IMR-90 (cell line): ENCODE data around the gene ERBB4. TPM values are rescaled to one million over a fixed set of nuclear protein-coding genes. Genes with fewer than 3 reads are reported as not detected.

Experiments
- ATAC-seq: fragments of 200-7000 bp; cut with Tn5 transposase; 2 replicates; pipeline ENCODE4 v1.9.1; 2020; ENCODE audit warnings: low read depth, mild to moderate bottlenecking, moderate library complexity
- BruUV-seq: library from RNA; stranded (reverse); fragments of 400-500 nt; replicated peaks from 2 replicates; lab custom pipeline; 2021; lab: Mats Ljungman, UMichigan
- CTCF ChIA-PET: fragments of 300-600 bp; formaldehyde crosslinking; extraction: SDS; loops from one replicate; lab custom pipeline; 2021; ENCODE audit warnings: antibody characterized with exemption; lab: Yijun Ruan, JAX
- POLR2A ChIA-PET: fragments of 300-600 bp; sonication (Branson Sonifier 250); formaldehyde crosslinking; loops from one replicate; lab custom pipeline; 2022; ENCODE audit warnings: antibody characterized with exemption; ENCODE audit not compliant: unreplicated experiment; lab: Charles Lee
- DNase-seq: peaks from one replicate; pipeline ENCODE4 v3.0.0; 2013
- H2AFZ ChIP-seq: replicated peaks from 2 replicates; pipeline ENCODE3; 2013; ENCODE audit warnings: low read length, mild to moderate bottlenecking; ENCODE audit not compliant: poor library complexity
- H2AK5ac ChIP-seq: 2 replicates; pipeline ENCODE4 v1.6.1; 2013; ENCODE audit warnings: low read depth, low read length, inconsistent platforms
- H2AK9ac ChIP-seq: replicated peaks from 2 replicates; pipeline ENCODE3; 2013; ENCODE audit warnings: mild to moderate bottlenecking, low read depth, low read length, moderate library complexity; ENCODE audit not compliant: poor library complexity
- H2BK120ac ChIP-seq: 2 replicates; pipeline ENCODE4 v1.6.1; 2013; ENCODE audit warnings: low read depth, low read length, inconsistent platforms
- H2BK15ac ChIP-seq: 3 replicates; pipeline ENCODE4 v1.6.1; 2013; ENCODE audit warnings: low read depth, low read length, inconsistent platforms
- H2BK20ac ChIP-seq: 2 replicates; pipeline ENCODE4 v1.6.1; 2013; ENCODE audit warnings: low read depth, mild to moderate bottlenecking, inconsistent platforms, low read length, moderate library complexity
- H2BK5ac ChIP-seq: 2 replicates; pipeline ENCODE4 v1.6.1; 2013; ENCODE audit warnings: mild to moderate bottlenecking, low read depth, low read length, inconsistent platforms; ENCODE audit not compliant: poor library complexity, severe bottlenecking
- H3K14ac ChIP-seq: replicated peaks from 2 replicates; pipeline ENCODE4 v1.6.1; 2013; ENCODE audit warnings: low read depth, low read length, inconsistent platforms
- H3K18ac ChIP-seq: 2 replicates; pipeline ENCODE4 v1.6.1; 2013; ENCODE audit warnings: low read depth, low read length, control low read depth
- H3K23ac ChIP-seq: 2 replicates; pipeline ENCODE4 v1.6.1; 2013; ENCODE audit warnings: low read depth, low read length, inconsistent platforms
- H3K27ac ChIP-seq: 2 replicates; pipeline ENCODE4 v1.5.1; 2013; ENCODE audit warnings: mild to moderate bottlenecking, control low read depth, low read length; ENCODE audit not compliant: insufficient read depth
- H3K27me3 ChIP-seq: 2 replicates; pipeline ENCODE4 v1.6.1; 2013; ENCODE audit warnings: low read length; ENCODE audit not compliant: control insufficient read depth, insufficient read depth
- H3K36me3 ChIP-seq: 2 replicates; pipeline ENCODE4 v1.6.1; 2013; ENCODE audit warnings: low read length, mixed read lengths; ENCODE audit not compliant: control insufficient read depth, insufficient read depth
- H3K4ac ChIP-seq: 2 replicates; pipeline ENCODE4 v1.6.1; 2013; ENCODE audit warnings: low read depth, low read length, inconsistent platforms
- H3K4me1 ChIP-seq: 2 replicates; pipeline ENCODE4 v1.6.1; 2013; ENCODE audit warnings: low read length, mixed read lengths; ENCODE audit not compliant: control insufficient read depth, insufficient read depth
- H3K4me2 ChIP-seq: 2 replicates; pipeline ENCODE4 v1.6.1; 2013; ENCODE audit warnings: low read depth, mild to moderate bottlenecking, control low read depth, low read length, moderate library complexity
- H3K4me3 ChIP-seq: 2 replicates; pipeline ENCODE4 v1.5.1; 2013; ENCODE audit warnings: low read depth, mild to moderate bottlenecking, control low read depth, low read length, moderate library complexity; ENCODE audit not compliant: insufficient read depth
- H3K56ac ChIP-seq: 2 replicates; pipeline ENCODE4 v1.6.1; 2013; ENCODE audit warnings: low read length, inconsistent platforms; ENCODE audit not compliant: insufficient read depth; ENCODE audit errors: extremely low read depth
- H3K79me1 ChIP-seq, 2 experiments: 2 replicates each; pipeline ENCODE4 v1.6.1; 2013; ENCODE audit warnings: low read length in 2 of 2, inconsistent platforms in 1 of 2, low read depth in 1 of 2
- H3K9ac ChIP-seq: 2 replicates; pipeline ENCODE4 v1.6.1; 2013; ENCODE audit warnings: low read depth, low read length, control low read depth
- H3K9me1 ChIP-seq: 2 replicates; pipeline ENCODE4 v1.6.1; 2013; ENCODE audit warnings: low read length, inconsistent platforms; ENCODE audit not compliant: insufficient read depth
- H3K9me3 ChIP-seq: 2 replicates; pipeline ENCODE4 v1.6.1; 2013; ENCODE audit warnings: low read length; ENCODE audit not compliant: control insufficient read depth, insufficient read depth
- H4K20me1 ChIP-seq: 2 replicates; pipeline ENCODE4 v1.6.1; 2013; ENCODE audit warnings: low read length, inconsistent platforms; ENCODE audit not compliant: insufficient read depth
- H4K5ac ChIP-seq: 2 replicates; pipeline ENCODE4 v1.6.1; 2013; ENCODE audit warnings: mild to moderate bottlenecking, low read depth, low read length, control low read depth
- H4K8ac ChIP-seq, 2 experiments: 2 replicates each; pipeline ENCODE4 v1.6.1; 2013; ENCODE audit warnings: low read depth in 2 of 2, low read length in 2 of 2, control low read depth in 1 of 2, inconsistent platforms in 1 of 2
- H4K91ac ChIP-seq: 2 replicates; pipeline ENCODE4 v1.6.1; 2013; ENCODE audit warnings: low read depth, low read length, inconsistent platforms; ENCODE audit not compliant: insufficient read depth
- BHLHE40 ChIP-seq: fragments of 150-350 bp; IDR thresholded peaks from 2 replicates; pipeline ENCODE4 v1.6.1; 2016; ENCODE audit warnings: mild to moderate bottlenecking, low read depth, low read length
- CEBPB ChIP-seq: IDR thresholded peaks from 2 replicates; pipeline ENCODE4 v1.6.1; 2012; ENCODE audit warnings: low read depth, low read length, improper control_type of control experiment
- CHD1 ChIP-seq: IDR thresholded peaks from 2 replicates; pipeline ENCODE4 v1.6.1; 2012; ENCODE audit warnings: low read depth, low read length, improper control_type of control experiment
- FOS ChIP-seq: fragments of 150-350 bp; IDR thresholded peaks from 2 replicates; pipeline ENCODE4 v1.6.1; 2016; ENCODE audit warnings: low read depth, low read length
- MAFK ChIP-seq: IDR thresholded peaks from 2 replicates; pipeline ENCODE4 v1.6.1; 2012; ENCODE audit warnings: low read depth, low read length, improper control_type of control experiment
- MAZ ChIP-seq: IDR thresholded peaks from 2 replicates; pipeline ENCODE4 v1.6.1; 2012; ENCODE audit warnings: low read depth, mild to moderate bottlenecking, low read length, improper control_type of control experiment, moderate library complexity, borderline replicate concordance
- MXI1 ChIP-seq: IDR thresholded peaks from 2 replicates; pipeline ENCODE4 v1.6.1; 2012; ENCODE audit warnings: low read depth, mild to moderate bottlenecking, low read length, moderate library complexity, borderline replicate concordance
- NFE2L2 ChIP-seq: fragments of 150-350 bp; IDR thresholded peaks from 2 replicates; pipeline ENCODE4 v1.6.1; 2016; ENCODE audit warnings: low read depth, mild to moderate bottlenecking, low read length
- POLR2A ChIP-seq: IDR thresholded peaks from 2 replicates; pipeline ENCODE4 v1.6.1; 2012; ENCODE audit warnings: mild to moderate bottlenecking, low read depth, low read length
- RAD21 ChIP-seq: IDR thresholded peaks from 2 replicates; pipeline ENCODE4 v1.6.1; 2012; ENCODE audit warnings: low read length, improper control_type of control experiment
- RCOR1 ChIP-seq: IDR thresholded peaks from 2 replicates; pipeline ENCODE4 v1.6.1; 2012; ENCODE audit warnings: mild to moderate bottlenecking, low read length, improper control_type of control experiment; ENCODE audit not compliant: insufficient replicate concordance
- RFX5 ChIP-seq: IDR thresholded peaks from 2 replicates; pipeline ENCODE4 v1.8.0; 2012; ENCODE audit warnings: low read depth, mild to moderate bottlenecking, low read length, moderate library complexity
- SMC3 ChIP-seq: fragments of 150-350 bp; IDR thresholded peaks from 2 replicates; pipeline ENCODE4 v1.6.1; 2016; ENCODE audit warnings: low read depth, mild to moderate bottlenecking, antibody characterized with exemption, low read length, moderate library complexity
- WGBS, 2 experiments: methylation state at CpG; one replicate each; pipeline versions ENCODE4 v1.1.5 to v1.1.7; 2013; ENCODE audit warnings: missing lambda C conversion rate in 2 of 2; ENCODE audit not compliant: insufficient read length in 1 of 2; ENCODE audit errors: extremely low coverage in 2 of 2; 5-methylcytosine and 5-hydroxymethylcytosine counted together
- dilution Hi-C: fragments of 300-500 bp; cut with HindIII; formaldehyde crosslinking; loops from one replicate; pipeline ENCODE4 v1.14.3; 2018; ENCODE audit warnings: low sequenced_read_pairs; ENCODE audit not compliant: unreplicated experiment
- in situ Hi-C: fragments of 300-500 bp; cut with MboI; formaldehyde crosslinking; loops from 3 replicates; pipeline ENCODE4 v1.14.3; 2019; ENCODE audit warnings: low sequenced_read_pairs, inconsistent platforms, mixed read lengths
- intact Hi-C: fragments of 100-400 bp; cut with micrococcal nuclease; formaldehyde crosslinking; loops from 2 replicates; pipeline ENCODE4 v1.10.0; 2022
- polyA plus RNA-seq, 3 experiments: library from polyadenylated mRNA; depleted of rRNA; stranded (reverse); fragments of >200 nt; gene quantifications; 2 replicates each; pipeline ENCODE4 v1.2.3, GENCODE V29; 2012; ENCODE audit warnings: low replicate concordance in 1 of 3
- total RNA-seq: library from RNA; depleted of rRNA; stranded (reverse); fragments of >200 nt; gene quantifications from 2 replicates; pipeline ENCODE4 v1.2.3, GENCODE V29; 2012
- TF ChIP-seq, protein P1 (sequence below): conservative IDR thresholded peaks from 2 replicates; pipeline ENCODE4 v1.5.1; 2012; ENCODE audit warnings: mild to moderate bottlenecking, low read depth, low read length, improper control_type of control experiment
- TF ChIP-seq, protein P2 (sequence below): fragments of 150-350 bp; IDR thresholded peaks from 2 replicates; pipeline ENCODE4 v1.6.1; 2016; ENCODE audit warnings: low read depth, mild to moderate bottlenecking, low read length, moderate library complexity, borderline replicate concordance
- TF ChIP-seq, protein P3 (sequence below): fragments of 150-350 bp; IDR thresholded peaks from 2 replicates; pipeline ENCODE4 v1.6.1; 2017; ENCODE audit warnings: mild to moderate bottlenecking, antibody characterized with exemption, low read length, low read depth

Gene ERBB4
- total and polyA plus RNA-seq, 2 of the 4 experiments (the other 2 are of a cell fraction): not detected

GRCh38 chr2:211674715-211675114 lies 863.9 kb downstream of the ERBB4 start:
- Histone ChIP-seq H2BK15ac (no peak overlapping the region), H2BK5ac (no peak overlapping the region), H3K36me3 (no peaks in the 10 kb centered on the region), H4K20me1 (no peaks in the 10 kb centered on the region), H3K79me1 (no peaks in the 10 kb centered on the region), H3K27me3 (no peaks in the 10 kb centered on the region), H2AK5ac (no peak overlapping the region), H3K14ac (no peak overlapping the region), H3K23ac (no peak overlapping the region), H3K56ac (no peak overlapping the region), H3K9ac (no peak overlapping the region), H2AK9ac (no peak overlapping the region), H4K8ac (no peak overlapping the region), H3K4me3 (no peak overlapping the region), H3K4me2 (no peak overlapping the region), H3K27ac (no peak overlapping the region), H2BK20ac (no peak overlapping the region), H3K18ac (no peak overlapping the region), H2AFZ (no peak overlapping the region), H3K4ac (no peak overlapping the region), H3K9me1 (no peaks in the 10 kb centered on the region), H4K5ac (no peak overlapping the region), H3K9me3 (peaks cover 7% of the 10 kb centered on the region), H3K4me1 (no peaks in the 10 kb centered on the region), H2BK120ac (no peak overlapping the region), H4K91ac (no peak overlapping the region)
- no CpG with 5 or more reads among the region's 2 CpGs for WGBS, 2 experiments
- intact Hi-C loops (no loop called here), dilution Hi-C loops (no loop called here), in situ Hi-C loops (no loop called here)
- no peak for DNase-seq
- no peak for TF ChIP-seq POLR2A
- TF ChIP-seq CEBPB: no peak
- TF ChIP-seq, protein P1, sequence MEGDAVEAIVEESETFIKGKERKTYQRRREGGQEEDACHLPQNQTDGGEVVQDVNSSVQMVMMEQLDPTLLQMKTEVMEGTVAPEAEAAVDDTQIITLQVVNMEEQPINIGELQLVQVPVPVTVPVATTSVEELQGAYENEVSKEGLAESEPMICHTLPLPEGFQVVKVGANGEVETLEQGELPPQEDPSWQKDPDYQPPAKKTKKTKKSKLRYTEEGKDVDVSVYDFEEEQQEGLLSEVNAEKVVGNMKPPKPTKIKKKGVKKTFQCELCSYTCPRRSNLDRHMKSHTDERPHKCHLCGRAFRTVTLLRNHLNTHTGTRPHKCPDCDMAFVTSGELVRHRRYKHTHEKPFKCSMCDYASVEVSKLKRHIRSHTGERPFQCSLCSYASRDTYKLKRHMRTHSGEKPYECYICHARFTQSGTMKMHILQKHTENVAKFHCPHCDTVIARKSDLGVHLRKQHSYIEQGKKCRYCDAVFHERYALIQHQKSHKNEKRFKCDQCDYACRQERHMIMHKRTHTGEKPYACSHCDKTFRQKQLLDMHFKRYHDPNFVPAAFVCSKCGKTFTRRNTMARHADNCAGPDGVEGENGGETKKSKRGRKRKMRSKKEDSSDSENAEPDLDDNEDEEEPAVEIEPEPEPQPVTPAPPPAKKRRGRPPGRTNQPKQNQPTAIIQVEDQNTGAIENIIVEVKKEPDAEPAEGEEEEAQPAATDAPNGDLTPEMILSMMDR: no peak
- TF ChIP-seq RFX5: no peak
- TF ChIP-seq, protein P2, sequence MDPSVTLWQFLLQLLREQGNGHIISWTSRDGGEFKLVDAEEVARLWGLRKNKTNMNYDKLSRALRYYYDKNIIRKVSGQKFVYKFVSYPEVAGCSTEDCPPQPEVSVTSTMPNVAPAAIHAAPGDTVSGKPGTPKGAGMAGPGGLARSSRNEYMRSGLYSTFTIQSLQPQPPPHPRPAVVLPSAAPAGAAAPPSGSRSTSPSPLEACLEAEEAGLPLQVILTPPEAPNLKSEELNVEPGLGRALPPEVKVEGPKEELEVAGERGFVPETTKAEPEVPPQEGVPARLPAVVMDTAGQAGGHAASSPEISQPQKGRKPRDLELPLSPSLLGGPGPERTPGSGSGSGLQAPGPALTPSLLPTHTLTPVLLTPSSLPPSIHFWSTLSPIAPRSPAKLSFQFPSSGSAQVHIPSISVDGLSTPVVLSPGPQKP: no peak
- TF ChIP-seq MAFK: no peak
- TF ChIP-seq RCOR1: no peak
- TF ChIP-seq MXI1: no peak
- TF ChIP-seq SMC3: no peak
- no peak for TF ChIP-seq CHD1
- TF ChIP-seq NFE2L2: no peak
- no peak for TF ChIP-seq BHLHE40
- TF ChIP-seq, protein P3, sequence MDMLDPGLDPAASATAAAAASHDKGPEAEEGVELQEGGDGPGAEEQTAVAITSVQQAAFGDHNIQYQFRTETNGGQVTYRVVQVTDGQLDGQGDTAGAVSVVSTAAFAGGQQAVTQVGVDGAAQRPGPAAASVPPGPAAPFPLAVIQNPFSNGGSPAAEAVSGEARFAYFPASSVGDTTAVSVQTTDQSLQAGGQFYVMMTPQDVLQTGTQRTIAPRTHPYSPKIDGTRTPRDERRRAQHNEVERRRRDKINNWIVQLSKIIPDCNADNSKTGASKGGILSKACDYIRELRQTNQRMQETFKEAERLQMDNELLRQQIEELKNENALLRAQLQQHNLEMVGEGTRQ: no peak
- no peak for TF ChIP-seq RAD21
- no peak for TF ChIP-seq MAZ
- TF ChIP-seq FOS: no peak
- ChIA-PET CTCF (no interaction called here), POLR2A (no interaction called here)
- ATAC-seq: no peak
- no TSS peak for BruUV-seq
